Tibial nerve (tissue), 4 donors: Measurements from ENCODE around the gene SEMA6C. TPM values are rescaled to one million over a fixed set of nuclear protein-coding genes. Genes with fewer than 3 reads are reported as not detected.
A peak's percentile ranks its signal among the peaks of the same experiment; 100 is the strongest.
"Not testable (repeated sequence)": the region's sequence is repeated elsewhere in the genome, so short reads cannot be mapped to it uniquely, and the experiment has no call there.

Source experiments
- DNase-seq, 2 donors: peaks; one replicate each; pipeline ENCODE4 v3.0.0-alpha.2; 2019; ENCODE audit warnings: low spot score in 2 of 2
- H3K27ac ChIP-seq, 4 donors: fragments of 200-600 bp; sonication (generic) in 3 of 4; one replicate each; pipeline ENCODE4 v1.5.1; 2017 to 2019; ENCODE audit warnings: mild to moderate bottlenecking in 1 of 4
- H3K27me3 ChIP-seq, 2 donors: fragments of 200-600 bp; sonication (generic) in 1 of 2; one replicate each; pipeline versions ENCODE4 v1.5.1 to v1.6.0; 2017 to 2019
- H3K36me3 ChIP-seq, 3 donors: fragments of 200-600 bp; sonication (generic); one replicate each; pipeline ENCODE4 v1.5.1; 2018 to 2019
- H3K4me1 ChIP-seq, 4 donors: fragments of 200-600 bp; sonication (generic) in 3 of 4; one replicate each; pipeline ENCODE4 v1.5.1; 2017 to 2019
- H3K4me3 ChIP-seq, 4 donors: fragments of 200-600 bp; sonication (generic) in 3 of 4; one replicate each; pipeline ENCODE4 v1.5.1; 2017 to 2019; ENCODE audit warnings: mild to moderate bottlenecking in 1 of 4, moderate library complexity in 1 of 4
- H3K9me3 ChIP-seq, 4 donors: fragments of 200-600 bp; sonication (generic) in 3 of 4; one replicate each; pipeline ENCODE4 v1.5.1; 2017 to 2019
- CTCF ChIP-seq, 5 experiments: fragments of 200-600 bp in 3 of 5; fragments of 450-650 bp in 2 of 5; sonication (generic) in 3 of 5; IDR thresholded peaks; one replicate each; pipeline ENCODE4 v1.5.1; 2016 to 2019; ENCODE audit warnings: antibody characterized with exemption in 5 of 5, mild to moderate bottlenecking in 3 of 5, moderate library complexity in 2 of 5
- EP300 ChIP-seq, 2 donors: sonication (generic); formaldehyde crosslinking; IDR thresholded peaks; one replicate each; pipeline ENCODE4 v1.6.1; 2017; ENCODE audit warnings: antibody characterized with exemption in 2 of 2, mild to moderate bottlenecking in 1 of 2
- POLR2A ChIP-seq, 2 donors: fragments of 450-650 bp; IDR thresholded peaks; one replicate each; pipeline ENCODE4 v1.6.1; 2017; ENCODE audit warnings: antibody characterized with exemption in 2 of 2, mild to moderate bottlenecking in 2 of 2, moderate library complexity in 2 of 2
- WGBS, 2 donors: methylation state at CpG; one replicate each; pipeline ENCODE4 v1.1.5; 2018; 5-methylcytosine and 5-hydroxymethylcytosine counted together
- total RNA-seq, 4 donors: library from RNA; depleted of rRNA; stranded (reverse); fragments of >200 nt; gene quantifications; one replicate each; pipeline ENCODE4 v1.1.0, GENCODE V29; 2016

SEMA6C gene
- 10 to 100 TPM; 15.5 to 28.7 (median 18.7) TPM for total RNA-seq

- WGBS, 2 donors: 0 to 1% methylated on average over 19 to 54 of the region's 61 CpGs
Observed at GRCh38 chr1:151146412-151147131, at the start of gene SEMA6C. Gene SEMA6C (minus strand): TSS chr1:151146631. CDS start chr1:151142621, 4,010 bp downstream.

GRCh38 chr1:151194894-151195594 is 48.6 kb upstream of the SEMA6C start:
- H3K36me3 ChIP-seq, H3K9me3 ChIP-seq, H3K4me3 ChIP-seq, H3K27me3 ChIP-seq: not testable (repeated sequence)
- peak; percentile 43 to 48 for DNase-seq
- peaks cover 0 to 27% (median 15%) of the 10 kb centered on the region in 4 donors for H3K4me1 ChIP-seq
- peak overlapping the region in 2 of 4 donors; percentile 48 to 68 for H3K27ac ChIP-seq
- WGBS, 2 donors: 76 to 80% methylated on average over 17 of the region's 17 CpGs

More at GRCh38 chr1:151146412-151147131, at the start of gene SEMA6C:
- peaks cover 0 to 38% (median 18%) of the 10 kb centered on the region in 4 donors for H3K4me1 ChIP-seq
- peak within 1 kb of the TSS; percentile 58 to 86 (median 72) for H3K4me3 ChIP-seq
- peak; percentile 90 to 91 for DNase-seq
- H3K36me3 ChIP-seq: peaks cover 0 to 9% (median 0%) of the 10 kb centered on the region in 3 donors
- TF ChIP-seq CTCF (IDR thresholded peaks at IDR 0.05) (peak in 1 of 5 experiments; percentile 19), EP300 (IDR thresholded peaks at IDR 0.05) (peak; percentile 44 to 92), POLR2A (IDR thresholded peaks at IDR 0.05) (peak; percentile 35 to 92)
- H3K27me3 ChIP-seq: no peaks in the 10 kb centered on the region
- H3K27ac ChIP-seq: peak within 1 kb of the TSS; percentile 37 to 90 (median 78)
- no peaks in the 10 kb centered on the region for H3K9me3 ChIP-seq

GRCh38 chr1:151193856-151194255 is 47.4 kb upstream of the SEMA6C start:
- Histone ChIP-seq H3K36me3 (no peaks in the 10 kb centered on the region), H3K27ac (no peak overlapping the region), H3K9me3 (no peaks in the 10 kb centered on the region), H3K4me3 (no peak overlapping the region), H3K27me3 (no peaks in the 10 kb centered on the region), H3K4me1 (peaks cover 4 to 26% (median 15%) of the 10 kb centered on the region in 4 donors)
- WGBS, 2 donors: 68 to 76% methylated on average over 1 of the region's 1 CpG
- TF ChIP-seq CTCF (IDR thresholded peaks at IDR 0.05): no peak
- no peak for TF ChIP-seq EP300 (IDR thresholded peaks at IDR 0.05)
- TF ChIP-seq POLR2A (IDR thresholded peaks at IDR 0.05): no peak
- DNase-seq: no peak

GRCh38 chr1:151193304-151193703 is 46.9 kb upstream of the SEMA6C start:
- Histone ChIP-seq H3K27ac (no peak overlapping the region), H3K27me3 (no peaks in the 10 kb centered on the region), H3K4me1 (peaks cover 4 to 31% (median 20%) of the 10 kb centered on the region in 4 donors), H3K4me3 (no peak overlapping the region), H3K36me3 (no peaks in the 10 kb centered on the region), H3K9me3 (no peaks in the 10 kb centered on the region)
- DNase-seq: no peak
- WGBS, 2 donors: 76% methylated on average over 6 of the region's 6 CpGs
- TF ChIP-seq CTCF (IDR thresholded peaks at IDR 0.05) (no peak), POLR2A (IDR thresholded peaks at IDR 0.05) (no peak), EP300 (IDR thresholded peaks at IDR 0.05) (no peak)

- Histone ChIP-seq H3K27me3 (no peaks in the 10 kb centered on the region), H3K36me3 (no peaks in the 10 kb centered on the region), H3K9me3 (no peaks in the 10 kb centered on the region), H3K27ac (no peak overlapping the region), H3K4me1 (peaks cover 4 to 37% (median 22%) of the 10 kb centered on the region in 4 donors), H3K4me3 (no peak overlapping the region)
- TF ChIP-seq EP300 (IDR thresholded peaks at IDR 0.05) (no peak), POLR2A (IDR thresholded peaks at IDR 0.05) (no peak), CTCF (IDR thresholded peaks at IDR 0.05) (no peak)
- DNase-seq: no peak
- WGBS, 2 donors: 74 to 81% methylated on average over 7 of the region's 7 CpGs
Observed at GRCh38 chr1:151192047-151192446, 45.6 kb upstream of the SEMA6C start.
